ENCODE results near the gene DISP2.

DNA sequence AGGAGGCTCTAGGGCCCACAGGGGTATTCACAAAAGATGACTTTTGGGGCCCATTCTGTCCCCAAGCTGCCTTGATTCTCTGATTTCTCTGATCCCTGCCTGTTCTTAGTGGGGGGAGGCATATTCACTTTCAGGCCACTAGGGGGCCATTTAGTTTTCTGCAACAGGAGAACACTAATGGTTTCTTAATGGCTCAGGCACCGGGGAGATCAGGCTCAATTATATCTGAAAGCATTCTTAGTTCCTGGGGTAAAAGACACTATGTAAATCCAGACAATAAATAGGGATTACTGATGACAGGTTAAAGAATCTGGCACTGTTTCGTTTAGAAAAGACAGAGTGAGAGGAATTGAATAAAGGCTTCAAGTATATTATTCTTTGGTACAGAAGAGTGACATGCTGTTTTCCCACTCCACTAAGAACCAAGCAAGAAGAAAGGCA, 37.1 kb upstream of the DISP2 start:
- TF ChIP-seq, protein P1, sequence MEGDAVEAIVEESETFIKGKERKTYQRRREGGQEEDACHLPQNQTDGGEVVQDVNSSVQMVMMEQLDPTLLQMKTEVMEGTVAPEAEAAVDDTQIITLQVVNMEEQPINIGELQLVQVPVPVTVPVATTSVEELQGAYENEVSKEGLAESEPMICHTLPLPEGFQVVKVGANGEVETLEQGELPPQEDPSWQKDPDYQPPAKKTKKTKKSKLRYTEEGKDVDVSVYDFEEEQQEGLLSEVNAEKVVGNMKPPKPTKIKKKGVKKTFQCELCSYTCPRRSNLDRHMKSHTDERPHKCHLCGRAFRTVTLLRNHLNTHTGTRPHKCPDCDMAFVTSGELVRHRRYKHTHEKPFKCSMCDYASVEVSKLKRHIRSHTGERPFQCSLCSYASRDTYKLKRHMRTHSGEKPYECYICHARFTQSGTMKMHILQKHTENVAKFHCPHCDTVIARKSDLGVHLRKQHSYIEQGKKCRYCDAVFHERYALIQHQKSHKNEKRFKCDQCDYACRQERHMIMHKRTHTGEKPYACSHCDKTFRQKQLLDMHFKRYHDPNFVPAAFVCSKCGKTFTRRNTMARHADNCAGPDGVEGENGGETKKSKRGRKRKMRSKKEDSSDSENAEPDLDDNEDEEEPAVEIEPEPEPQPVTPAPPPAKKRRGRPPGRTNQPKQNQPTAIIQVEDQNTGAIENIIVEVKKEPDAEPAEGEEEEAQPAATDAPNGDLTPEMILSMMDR (IDR thresholded peaks at IDR 0.05): peak; percentile 80 to 94 (median 82)
- TF ChIP-seq POLR2A (IDR thresholded peaks at IDR 0.05): no peak
